ENCODE results near the gene GJA3. TPM values are rescaled to one million over a fixed set of nuclear protein-coding genes. Genes with fewer than 3 reads are reported as not detected.

GJA3 gene
- total and polyA plus RNA-seq, 2 of the 4 experiments (the other 2 are of a cell fraction): 1.5 to 2.7 TPM

DNA sequence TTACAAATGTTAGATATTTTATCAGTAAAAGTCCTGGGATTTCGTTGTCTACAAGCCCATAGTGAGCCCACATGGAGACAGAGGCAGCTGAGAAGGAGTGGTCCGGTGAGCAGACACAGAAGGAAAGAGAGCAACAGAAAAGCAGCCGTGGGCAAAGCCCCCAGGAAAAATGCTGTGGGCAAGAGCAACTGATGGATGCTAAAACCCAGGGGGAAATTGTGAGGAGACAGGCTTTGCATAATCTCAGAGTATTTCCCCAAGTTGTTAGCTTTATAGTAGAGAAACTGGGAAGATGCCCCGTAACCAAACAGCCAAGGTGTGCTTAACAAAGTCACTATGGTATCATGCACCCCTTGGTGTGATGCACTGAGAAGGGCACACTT lies 35.1 kb downstream of the GJA3 start:
- dilution Hi-C loops (cut with HindIII; ENCODE audit: low sequenced_read_pairs, unreplicated experiment): no loop called here
- in situ Hi-C loops (cut with MboI; ENCODE audit: low sequenced_read_pairs): no loop called here
- H4K8ac ChIP-seq (ENCODE audit: low read depth in 2 of 2, low read length in 2 of 2): no peak overlapping the region
- 55% methylated on average over 2 of the region's 4 CpGs; no CpG with 5 or more reads in 1 of the 2 experiments for WGBS, 2 experiments (ENCODE audit: extremely low coverage in 2 of 2, insufficient read length in 1 of 2)
- TF ChIP-seq, protein P1, sequence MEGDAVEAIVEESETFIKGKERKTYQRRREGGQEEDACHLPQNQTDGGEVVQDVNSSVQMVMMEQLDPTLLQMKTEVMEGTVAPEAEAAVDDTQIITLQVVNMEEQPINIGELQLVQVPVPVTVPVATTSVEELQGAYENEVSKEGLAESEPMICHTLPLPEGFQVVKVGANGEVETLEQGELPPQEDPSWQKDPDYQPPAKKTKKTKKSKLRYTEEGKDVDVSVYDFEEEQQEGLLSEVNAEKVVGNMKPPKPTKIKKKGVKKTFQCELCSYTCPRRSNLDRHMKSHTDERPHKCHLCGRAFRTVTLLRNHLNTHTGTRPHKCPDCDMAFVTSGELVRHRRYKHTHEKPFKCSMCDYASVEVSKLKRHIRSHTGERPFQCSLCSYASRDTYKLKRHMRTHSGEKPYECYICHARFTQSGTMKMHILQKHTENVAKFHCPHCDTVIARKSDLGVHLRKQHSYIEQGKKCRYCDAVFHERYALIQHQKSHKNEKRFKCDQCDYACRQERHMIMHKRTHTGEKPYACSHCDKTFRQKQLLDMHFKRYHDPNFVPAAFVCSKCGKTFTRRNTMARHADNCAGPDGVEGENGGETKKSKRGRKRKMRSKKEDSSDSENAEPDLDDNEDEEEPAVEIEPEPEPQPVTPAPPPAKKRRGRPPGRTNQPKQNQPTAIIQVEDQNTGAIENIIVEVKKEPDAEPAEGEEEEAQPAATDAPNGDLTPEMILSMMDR (conservative IDR thresholded peaks at IDR 0.05; ENCODE audit: low read depth, low read length): no peak
- TF ChIP-seq RFX5 (IDR thresholded peaks at IDR 0.05; ENCODE audit: low read depth, low read length): no peak
- TF ChIP-seq MAFK (IDR thresholded peaks at IDR 0.05; ENCODE audit: low read depth, low read length): no peak
- no peak overlapping the region for H2AFZ ChIP-seq (replicated peaks; ENCODE audit: low read length, poor library complexity)
- no peak overlapping the region for H2AK9ac ChIP-seq (replicated peaks; ENCODE audit: low read depth, low read length, poor library complexity)
- POLR2A ChIA-PET (ENCODE audit: unreplicated experiment): no interaction called here
- H2BK120ac ChIP-seq (ENCODE audit: low read depth, low read length): no peak overlapping the region
- H3K18ac ChIP-seq (ENCODE audit: low read depth, low read length): no peak overlapping the region
- no peak overlapping the region for H3K9ac ChIP-seq (ENCODE audit: low read depth, low read length)
- H2BK20ac ChIP-seq (ENCODE audit: low read depth, low read length): no peak overlapping the region
- H3K4me3 ChIP-seq (ENCODE audit: insufficient read depth, low read depth, low read length): no peak overlapping the region
- no peak overlapping the region for H3K27ac ChIP-seq (ENCODE audit: insufficient read depth, low read length)
- no peak overlapping the region for H4K91ac ChIP-seq (ENCODE audit: insufficient read depth, low read depth, low read length)
- ATAC-seq (ENCODE audit: low read depth): no peak
- H3K27me3 ChIP-seq (ENCODE audit: control insufficient read depth, insufficient read depth, low read length): peaks cover 3% of the 10 kb centered on the region; the same call in 1 of the 2 replicates
- no peak for DNase-seq
- H3K4me1 ChIP-seq (ENCODE audit: control insufficient read depth, insufficient read depth, low read length): peaks cover 7% of the 10 kb centered on the region
- no peak overlapping the region for H3K14ac ChIP-seq (replicated peaks; ENCODE audit: low read depth, low read length)
- H3K36me3 ChIP-seq (ENCODE audit: control insufficient read depth, insufficient read depth, low read length): no peaks in the 10 kb centered on the region
- CTCF ChIA-PET: no interaction called here
- no peaks in the 10 kb centered on the region for H3K79me1 ChIP-seq (ENCODE audit: low read depth in 1 of 2, low read length in 2 of 2)
- no peak overlapping the region for H3K4ac ChIP-seq (ENCODE audit: low read depth, low read length)
- H3K9me1 ChIP-seq (ENCODE audit: insufficient read depth, low read length): no peaks in the 10 kb centered on the region
- no peak overlapping the region for H3K23ac ChIP-seq (ENCODE audit: low read depth, low read length)
- no peak overlapping the region for H2BK5ac ChIP-seq (ENCODE audit: low read depth, low read length, poor library complexity, severe bottlenecking)
- H2BK15ac ChIP-seq (ENCODE audit: low read depth, low read length): no peak overlapping the region
- no peak overlapping the region for H3K56ac ChIP-seq (ENCODE audit: extremely low read depth, insufficient read depth, low read length)
- peak overlapping the region; percentile 78; the same call in 1 of the 2 replicates for H2AK5ac ChIP-seq (ENCODE audit: low read depth, low read length)
- H3K9me3 ChIP-seq (ENCODE audit: control insufficient read depth, insufficient read depth, low read length): no peaks in the 10 kb centered on the region
- no TSS peak for BruUV-seq (replicated peaks)
- no peak overlapping the region for H3K4me2 ChIP-seq (ENCODE audit: low read depth, low read length)
- no peak overlapping the region for H4K5ac ChIP-seq (ENCODE audit: low read depth, low read length)
- no peaks in the 10 kb centered on the region for H4K20me1 ChIP-seq (ENCODE audit: insufficient read depth, low read length)
- intact Hi-C loops (cut with micrococcal nuclease): no loop called here
